GM11168 (cell line): Measurements from ENCODE around the gene STIM2.
"Not testable (repeated sequence)": the region's sequence is repeated elsewhere in the genome, so short reads cannot be mapped to it uniquely, and the experiment has no call there.

ENCODE experiments used
- in situ Hi-C: fragments of 300-500 bp; cut with MboI; formaldehyde crosslinking; loops from one replicate; pipeline ENCODE4 v1.12.0; 2022; ENCODE audit warnings: low sequenced_read_pairs; ENCODE audit not compliant: unreplicated experiment

The STIM2 gene

GRCh38 chr4:26892480-26893150 is 32.0 kb downstream of the STIM2 start:
- in situ Hi-C loops, result no loop called here

- in situ Hi-C loops, result no loop called here
These were observed 32.9 kb downstream of the STIM2 start for GRCh38 chr4:26893491-26893890.

DNA sequence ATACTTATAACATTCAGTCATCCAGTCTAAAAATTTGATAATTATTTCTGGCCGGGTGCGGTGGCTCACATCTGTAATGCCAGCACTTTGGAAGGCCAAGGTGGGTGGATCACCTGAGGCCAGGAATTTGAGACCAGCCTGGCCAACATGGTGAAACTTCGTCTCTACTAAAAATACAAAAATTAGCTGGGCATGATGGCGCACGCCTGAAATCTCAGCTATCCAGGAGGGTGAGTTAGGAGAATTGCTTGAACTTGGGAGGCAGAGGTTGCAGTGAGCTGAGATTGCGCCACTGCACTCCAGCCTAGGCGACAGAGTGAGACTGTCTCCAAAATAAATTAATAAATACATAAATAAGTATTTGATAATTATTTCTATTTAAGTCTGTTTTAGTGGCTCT is 34.2 kb downstream of the STIM2 start:
- in situ Hi-C loops, result not testable (repeated sequence)

GRCh38 chr4:26896636-26897035 is 36.0 kb downstream of the STIM2 start:
- in situ Hi-C loops, result no loop called here

- in situ Hi-C loops, result no loop called here
These were observed 39.4 kb downstream of the STIM2 start for GRCh38 chr4:26899991-26900390.

DNA sequence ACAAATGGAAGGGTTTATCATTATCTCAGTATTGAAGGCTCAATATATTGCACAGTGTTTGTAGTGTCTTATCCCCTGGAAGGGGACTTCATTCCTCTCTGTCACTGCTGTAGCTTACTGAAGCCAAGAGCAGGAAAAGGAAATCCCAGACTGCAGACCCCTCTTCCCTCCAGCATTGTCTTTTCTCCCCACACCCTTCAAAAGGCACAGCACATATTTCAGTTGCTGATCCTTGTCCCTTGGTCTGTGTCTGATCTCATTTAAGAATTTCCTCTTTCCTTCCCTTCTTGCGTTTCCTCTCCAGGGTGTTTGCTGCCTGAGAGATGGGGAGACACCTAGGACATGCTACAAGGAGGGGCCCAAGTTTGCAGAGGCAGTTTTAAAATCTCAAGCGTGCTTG is 40.1 kb downstream of the STIM2 start:
- in situ Hi-C loops, result no loop called here

- in situ Hi-C loops, result no loop called here
These were observed 44.5 kb downstream of the STIM2 start for GRCh38 chr4:26905172-26905571.

DNA sequence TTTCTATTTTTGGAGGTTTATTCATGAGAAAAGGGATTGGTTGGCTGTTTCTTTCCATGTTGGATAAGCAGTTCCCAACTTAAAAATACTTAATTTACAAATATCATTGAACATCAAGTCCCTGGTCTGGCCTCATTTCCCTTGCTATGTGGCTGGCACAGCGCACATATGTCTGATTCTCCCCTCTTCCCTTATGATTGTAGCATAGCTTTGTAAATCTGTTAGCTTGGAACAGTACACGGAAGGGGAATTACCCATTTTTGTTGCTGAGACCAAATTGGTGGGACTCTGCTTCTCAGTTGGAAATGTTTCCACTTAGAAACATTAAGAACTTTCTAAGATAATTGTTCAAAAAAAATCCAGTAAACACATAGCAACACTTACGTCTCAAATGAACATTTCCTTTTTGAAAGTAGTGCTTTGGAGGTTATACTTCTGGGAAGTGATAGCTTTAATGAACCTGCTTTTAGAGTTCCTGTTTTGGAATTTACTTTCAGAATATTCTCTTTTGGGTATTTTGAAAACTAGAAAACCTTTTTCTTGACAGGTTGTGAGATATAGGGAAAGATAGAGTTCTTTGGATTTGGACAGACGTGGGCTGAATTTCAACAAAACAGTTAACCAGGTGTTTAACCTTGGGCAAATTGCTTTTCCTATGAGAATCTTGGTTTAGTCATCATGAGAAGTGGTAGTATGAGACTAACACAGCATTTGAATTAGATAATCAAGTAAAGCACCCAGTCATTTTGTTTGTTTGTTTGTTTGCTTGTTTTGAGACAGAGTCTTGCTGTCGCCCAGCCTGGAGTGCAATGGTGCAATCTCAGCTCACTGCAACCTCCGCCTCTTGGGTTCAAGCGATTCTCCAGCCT is 47.3 kb downstream of the STIM2 start:
- in situ Hi-C loops, result no loop called here

GRCh38 chr4:26909369-26909768 is 48.7 kb downstream of the STIM2 start:
- in situ Hi-C loops, result no loop called here

DNA sequence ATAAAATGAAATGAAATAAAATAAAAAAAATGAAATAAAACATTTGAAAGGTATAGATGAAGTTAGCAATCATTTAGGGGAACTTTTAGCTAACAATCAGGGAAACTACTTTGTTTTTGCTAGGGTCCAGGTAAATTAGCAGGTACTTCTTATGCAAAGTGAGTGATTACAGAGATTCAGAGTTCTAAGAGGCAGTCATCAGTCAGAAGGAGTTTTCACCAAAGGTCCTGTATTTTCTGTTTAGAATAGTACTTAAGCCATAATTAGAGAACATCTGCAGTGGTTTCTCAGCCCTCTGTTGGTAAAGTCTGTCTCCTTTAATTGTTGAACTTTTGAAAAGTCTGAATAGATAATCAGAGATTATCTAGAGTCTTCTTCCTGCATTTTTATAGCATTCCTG is 50.6 kb downstream of the STIM2 start:
- in situ Hi-C loops, result no loop called here

GRCh38 chr4:26912069-26912468 is 51.4 kb downstream of the STIM2 start:
- in situ Hi-C loops, result no loop called here

GRCh38 chr4:26912810-26913209 is 52.2 kb downstream of the STIM2 start:
- in situ Hi-C loops, result no loop called here

- in situ Hi-C loops, result no loop called here
These were observed 55.6 kb downstream of the STIM2 start for GRCh38 chr4:26916195-26916594.

GRCh38 chr4:26930964-26931363 is 70.3 kb downstream of the STIM2 start:
- in situ Hi-C loops, result no loop called here

DNA sequence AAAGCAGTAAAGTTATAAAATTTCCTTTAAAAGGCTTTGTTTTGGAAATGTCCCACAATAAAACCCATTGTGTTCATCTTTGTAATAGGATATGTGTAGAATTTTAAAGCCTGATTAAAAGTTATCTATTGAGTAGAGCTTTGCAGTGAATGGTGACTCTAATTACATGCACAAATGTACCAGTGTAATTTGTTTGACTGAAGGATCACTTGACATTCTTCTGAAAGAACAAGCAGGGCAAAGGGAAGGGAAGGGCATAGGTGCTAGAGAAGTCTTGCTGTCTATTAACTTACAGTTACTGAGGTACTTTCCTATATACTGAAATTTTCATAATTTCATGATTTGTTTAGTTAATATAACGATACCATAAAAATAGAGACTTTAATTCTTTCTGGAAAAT is 70.8 kb downstream of the STIM2 start:
- in situ Hi-C loops, result no loop called here

- in situ Hi-C loops, result no loop called here
These were observed 71.3 kb downstream of the STIM2 start for GRCh38 chr4:26931966-26932365.

GRCh38 chr4:26935397-26935796 is 74.8 kb downstream of the STIM2 start:
- in situ Hi-C loops, result no loop called here

DNA sequence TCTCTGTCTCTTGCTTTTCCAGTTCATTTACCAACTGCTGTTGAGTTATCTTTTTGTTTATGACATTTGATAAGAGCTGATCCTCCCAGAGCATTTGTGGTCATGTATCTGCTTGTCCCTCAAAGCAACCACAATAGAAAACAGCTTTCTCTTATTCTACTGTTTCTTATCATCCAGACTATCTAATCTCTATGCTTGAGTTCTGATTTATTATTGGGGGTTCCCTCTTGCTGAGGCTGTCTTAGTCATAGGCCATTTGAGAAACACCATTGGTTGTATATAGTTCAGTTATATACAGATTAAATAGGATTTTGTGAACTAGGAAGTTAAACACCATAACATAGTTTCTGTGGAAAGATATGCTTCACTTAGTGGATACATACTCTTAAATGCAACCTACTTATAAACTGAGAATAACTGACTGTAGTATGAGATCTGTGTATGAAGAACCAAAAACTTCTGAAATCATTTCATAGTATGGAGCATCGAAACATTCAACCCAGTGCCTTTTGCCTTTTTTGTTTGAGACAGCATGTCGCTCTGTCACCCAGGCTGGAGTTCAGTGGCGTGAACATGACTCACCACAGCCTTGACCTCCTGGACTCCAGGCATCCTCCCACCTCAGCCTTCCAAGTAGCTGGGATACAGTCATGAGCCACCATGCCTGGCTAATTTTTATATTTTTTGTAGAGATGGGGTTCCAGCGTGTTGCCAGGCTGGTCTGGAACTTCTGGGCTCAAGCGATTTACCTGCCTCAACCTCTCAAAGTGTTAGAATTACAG is 75.8 kb downstream of the STIM2 start:
- in situ Hi-C loops, result no loop called here

GRCh38 chr4:26937139-26937538 is 76.5 kb downstream of the STIM2 start:
- in situ Hi-C loops, result no loop called here

GRCh38 chr4:26937567-26937966 is 76.9 kb downstream of the STIM2 start:
- in situ Hi-C loops, result no loop called here

GRCh38 chr4:26938516-26938915 is 77.9 kb downstream of the STIM2 start:
- in situ Hi-C loops, result no loop called here
